Loucy (cell line): ENCODE measurements around the gene NDUFS6.

Experiments used
- CTCF ChIP-seq: fragments of 200-600 bp; sonication (generic); conservative IDR thresholded peaks from 2 replicates; pipeline ENCODE4 v1.5.1; 2014; ENCODE audit warnings: mild to moderate bottlenecking, antibody characterized with exemption, low read length
- EZH2phosphoT487 ChIP-seq: fragments of 200-600 bp; IDR thresholded peaks from 2 replicates; pipeline ENCODE4 v1.6.1; 2018; ENCODE audit warnings: antibody characterized with exemption, mild to moderate bottlenecking, moderate library complexity, borderline replicate concordance

- TF ChIP-seq EZH2phosphoT487 (no peak), CTCF (no peak)
These were observed 32.8 kb upstream of the NDUFS6 start for GRCh38 chr5:1768283-1769000.
